HG03135 (cell line): ENCODE measurements around the gene SMAD3.
A peak's percentile ranks its signal among the peaks of the same experiment; 100 is the strongest.
"Not testable (repeated sequence)": the region's sequence is repeated elsewhere in the genome, so short reads cannot be mapped to it uniquely, and the experiment has no call there.

Source experiments
- ATAC-seq: cut with Tn5 transposase; IDR thresholded peaks from one replicate; pipeline ENCODE4 v1.9.1; 2021; ENCODE audit warnings: mild to moderate bottlenecking, moderate library complexity; ENCODE audit not compliant: unreplicated experiment

SMAD3 gene

GRCh38 chr15:67065531-67066005 lies at the start of gene SMAD3:
Gene SMAD3, plus strand, starts transcription at chr15:67065602. Its CDS starts 553 bp downstream, at chr15:67066155.
- ATAC-seq, result peak; percentile 48

- no peak for ATAC-seq
Observed at GRCh38 chr15:67017311-67017710, 48.1 kb upstream of the SMAD3 start.

GRCh38 chr15:67018026-67018425 lies 47.4 kb upstream of the SMAD3 start:
- no peak for ATAC-seq

GRCh38 chr15:67018441-67018840 lies 47.0 kb upstream of the SMAD3 start:
- no peak for ATAC-seq

- ATAC-seq, result no peak
Observed at GRCh38 chr15:67019069-67019468, 46.3 kb upstream of the SMAD3 start.

- ATAC-seq, result no peak
Observed at GRCh38 chr15:67019884-67020520, 45.4 kb upstream of the SMAD3 start.

- ATAC-seq, result not testable (repeated sequence)
Observed at GRCh38 chr15:67020668-67021067, 44.7 kb upstream of the SMAD3 start.

- ATAC-seq, result no peak
Observed at GRCh38 chr15:67021455-67021854, 43.9 kb upstream of the SMAD3 start.

- ATAC-seq, result no peak
Observed at GRCh38 chr15:67022587-67023105, 42.8 kb upstream of the SMAD3 start.

- no peak for ATAC-seq
Observed at GRCh38 chr15:67023517-67024313, 41.7 kb upstream of the SMAD3 start.

GRCh38 chr15:67024314-67024997 lies 40.9 kb upstream of the SMAD3 start:
- ATAC-seq, result no peak

- no peak for ATAC-seq
Observed at GRCh38 chr15:67024998-67025368, 40.4 kb upstream of the SMAD3 start.

GRCh38 chr15:67025719-67026609 lies 39.4 kb upstream of the SMAD3 start:
- ATAC-seq, result no peak

GRCh38 chr15:67026610-67026967 lies 38.8 kb upstream of the SMAD3 start:
- ATAC-seq, result no peak

GRCh38 chr15:67028440-67028839 lies 37.0 kb upstream of the SMAD3 start:
- ATAC-seq, result not testable (repeated sequence)

GRCh38 chr15:67030036-67030762 lies 35.2 kb upstream of the SMAD3 start:
- ATAC-seq, result no peak

- no peak for ATAC-seq
Observed at GRCh38 chr15:67031331-67031730, 34.1 kb upstream of the SMAD3 start.

- ATAC-seq, result no peak
Observed at GRCh38 chr15:67032608-67033007, 32.8 kb upstream of the SMAD3 start.

GRCh38 chr15:67033012-67033411 lies 32.4 kb upstream of the SMAD3 start:
- ATAC-seq, result no peak

- ATAC-seq, result no peak
Observed at GRCh38 chr15:67033571-67034044, 31.8 kb upstream of the SMAD3 start.
